Gastrocnemius medialis (tissue), 4 donors: ENCODE data around the gene ENTPD7.

ENCODE experiments used
- POLR2A ChIP-seq, 2 donors: fragments of 450-650 bp; IDR thresholded peaks; one replicate each; pipeline ENCODE4 v1.6.1; 2017; ENCODE audit warnings: antibody characterized with exemption in 2 of 2, mild to moderate bottlenecking in 2 of 2, moderate library complexity in 2 of 2
- TF ChIP-seq, protein P1 (sequence below), 5 experiments: fragments of 450-650 bp in 3 of 5; fragments of 200-600 bp in 2 of 5; sonication (generic) in 2 of 5; IDR thresholded peaks in 4 of 5; conservative IDR thresholded peaks in 1 of 5; 1 replicate in 4 of 5; 2 replicates in 1 of 5; pipeline ENCODE4 v1.5.1; 2016 to 2019; ENCODE audit warnings: antibody characterized with exemption in 5 of 5, mild to moderate bottlenecking in 3 of 5, moderate library complexity in 3 of 5

DNA sequence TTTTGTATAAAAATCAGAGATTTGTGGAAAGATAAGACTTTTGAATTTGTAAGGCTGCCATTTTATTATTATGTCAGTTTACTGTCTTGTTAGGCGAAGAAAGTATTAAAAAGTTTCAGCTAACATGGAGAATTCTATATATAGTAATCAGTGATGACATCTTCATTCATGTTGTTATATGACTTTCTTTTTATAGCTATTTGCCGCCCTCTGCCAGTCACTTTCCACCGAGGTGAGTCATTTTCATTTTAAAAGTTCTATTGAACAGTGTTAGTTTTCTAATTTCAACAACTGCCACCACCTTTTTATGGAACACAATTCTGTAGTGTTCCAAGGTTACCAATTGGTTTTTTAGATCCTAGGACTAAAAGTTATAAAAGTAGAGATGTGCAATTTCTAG, 84.5 kb downstream of the ENTPD7 start:
- TF ChIP-seq, protein P1, sequence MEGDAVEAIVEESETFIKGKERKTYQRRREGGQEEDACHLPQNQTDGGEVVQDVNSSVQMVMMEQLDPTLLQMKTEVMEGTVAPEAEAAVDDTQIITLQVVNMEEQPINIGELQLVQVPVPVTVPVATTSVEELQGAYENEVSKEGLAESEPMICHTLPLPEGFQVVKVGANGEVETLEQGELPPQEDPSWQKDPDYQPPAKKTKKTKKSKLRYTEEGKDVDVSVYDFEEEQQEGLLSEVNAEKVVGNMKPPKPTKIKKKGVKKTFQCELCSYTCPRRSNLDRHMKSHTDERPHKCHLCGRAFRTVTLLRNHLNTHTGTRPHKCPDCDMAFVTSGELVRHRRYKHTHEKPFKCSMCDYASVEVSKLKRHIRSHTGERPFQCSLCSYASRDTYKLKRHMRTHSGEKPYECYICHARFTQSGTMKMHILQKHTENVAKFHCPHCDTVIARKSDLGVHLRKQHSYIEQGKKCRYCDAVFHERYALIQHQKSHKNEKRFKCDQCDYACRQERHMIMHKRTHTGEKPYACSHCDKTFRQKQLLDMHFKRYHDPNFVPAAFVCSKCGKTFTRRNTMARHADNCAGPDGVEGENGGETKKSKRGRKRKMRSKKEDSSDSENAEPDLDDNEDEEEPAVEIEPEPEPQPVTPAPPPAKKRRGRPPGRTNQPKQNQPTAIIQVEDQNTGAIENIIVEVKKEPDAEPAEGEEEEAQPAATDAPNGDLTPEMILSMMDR (IDR thresholded peaks at IDR 0.05 in 4 of 5, conservative IDR thresholded peaks at IDR 0.05 in 1 of 5): no peak
- TF ChIP-seq POLR2A (IDR thresholded peaks at IDR 0.05): no peak
